Left hindlimb (tissue), 1 donor: Measurements from ENCODE around the gene CELF5.

Experiments
- DNase-seq: peaks from one replicate; pipeline ENCODE4 v3.0.0-alpha.2; 2018

CELF5 gene

GRCh38 chr19:3224346-3225168 is at the start of gene CELF5:
CELF5 (plus strand) TSS chr19:3224661; CDS start chr19:3224740, 79 bp downstream.
- DNase-seq: peak; percentile 68

- DNase-seq: no peak
These were observed 48.4 kb upstream of the CELF5 start for GRCh38 chr19:3175781-3176714.

GRCh38 chr19:3176715-3177501 is 47.6 kb upstream of the CELF5 start:
- DNase-seq: no peak

GRCh38 chr19:3178377-3178972 is 46.0 kb upstream of the CELF5 start, which contains the start of gene S1PR4:
S1PR4 (plus strand) TSS chr19:3178769; CDS start chr19:3178793, 24 bp downstream.
- no peak for DNase-seq

GRCh38 chr19:3178973-3179738 is 45.3 kb upstream of the CELF5 start:
- no peak for DNase-seq

GRCh38 chr19:3179739-3180293 is 44.6 kb upstream of the CELF5 start:
- DNase-seq: no peak

- no peak for DNase-seq
These were observed 40.5 kb upstream of the CELF5 start for GRCh38 chr19:3183721-3184641.

GRCh38 chr19:3184847-3185460 is 39.5 kb upstream of the CELF5 start:
- no peak for DNase-seq

- peak; percentile 97 for DNase-seq
These were observed 38.9 kb upstream of the CELF5 start, which contains the start of gene NCLN for GRCh38 chr19:3185461-3186159. NCLN (plus strand) TSS chr19:3185930; CDS start chr19:3186031, 101 bp downstream.

- DNase-seq: no peak
These were observed 38.2 kb upstream of the CELF5 start for GRCh38 chr19:3186160-3186688.

GRCh38 chr19:3186891-3187661 is 37.4 kb upstream of the CELF5 start:
- DNase-seq: no peak

GRCh38 chr19:3187662-3188511 is 36.6 kb upstream of the CELF5 start:
- DNase-seq: no peak

GRCh38 chr19:3188627-3189596 is 35.5 kb upstream of the CELF5 start:
- no peak for DNase-seq

- DNase-seq: no peak
These were observed 34.6 kb upstream of the CELF5 start for GRCh38 chr19:3189702-3190469.

- DNase-seq: no peak
These were observed 34.0 kb upstream of the CELF5 start for GRCh38 chr19:3190470-3190770.
